GM10266 (cell line): ENCODE measurements around the gene CDYL.

ENCODE experiments used
- DNase-seq: peaks from one replicate; pipeline ENCODE4 v3.0.0; 2012; ENCODE audit errors: extremely low spot score
- CTCF ChIP-seq: IDR thresholded peaks from 2 replicates; pipeline ENCODE4 v1.5.1; 2012; ENCODE audit warnings: mild to moderate bottlenecking, low read depth; ENCODE audit not compliant: control insufficient read depth, insufficient read depth; ENCODE audit errors: missing control alignments

Gene CDYL

DNA sequence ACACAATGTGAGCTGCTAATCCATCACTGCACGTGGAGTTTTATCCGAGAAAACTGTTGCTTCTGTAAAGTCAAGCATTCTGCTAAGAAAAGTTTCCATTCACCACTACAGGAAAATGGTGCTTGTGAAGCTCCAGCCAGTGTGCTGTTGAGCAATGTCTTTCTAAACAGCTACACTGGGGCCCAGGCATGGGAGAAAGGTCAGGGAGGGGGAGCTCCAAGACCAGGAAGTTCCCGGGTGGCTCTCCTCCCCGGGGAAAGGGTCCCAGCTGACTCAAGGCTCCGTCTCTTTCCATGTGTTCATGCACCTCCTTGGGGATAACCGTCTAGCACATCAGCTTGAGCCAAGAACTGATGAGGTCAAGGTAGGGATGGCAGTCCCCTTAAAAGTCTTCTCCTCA is 207.1 kb downstream of the CDYL start:
- no peak for TF ChIP-seq CTCF
- no peak for DNase-seq

DNA sequence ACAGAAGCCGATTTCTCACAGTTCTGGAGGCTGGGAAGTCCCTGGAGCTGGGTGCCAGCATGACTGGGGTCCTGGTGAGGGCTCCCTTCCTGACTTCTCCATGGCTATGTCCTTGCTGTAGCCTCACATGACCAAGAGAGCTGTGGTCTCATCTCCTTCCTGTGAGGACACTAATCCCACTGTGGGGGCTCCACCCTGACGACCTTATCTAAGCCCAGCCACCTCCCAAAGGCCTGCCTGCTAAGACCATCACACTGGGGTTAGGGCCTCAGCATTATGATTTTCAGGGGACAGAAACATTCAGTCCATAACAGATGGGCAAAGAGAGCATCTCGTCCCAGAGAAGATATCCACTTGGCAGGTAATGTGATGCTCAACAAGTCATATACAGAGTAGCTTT is 210.8 kb downstream of the CDYL start:
- no peak for DNase-seq
- TF ChIP-seq CTCF: no peak

GRCh38 chr6:4987432-4987831 is 211.2 kb downstream of the CDYL start:
- no peak for DNase-seq
- TF ChIP-seq CTCF: no peak

DNA sequence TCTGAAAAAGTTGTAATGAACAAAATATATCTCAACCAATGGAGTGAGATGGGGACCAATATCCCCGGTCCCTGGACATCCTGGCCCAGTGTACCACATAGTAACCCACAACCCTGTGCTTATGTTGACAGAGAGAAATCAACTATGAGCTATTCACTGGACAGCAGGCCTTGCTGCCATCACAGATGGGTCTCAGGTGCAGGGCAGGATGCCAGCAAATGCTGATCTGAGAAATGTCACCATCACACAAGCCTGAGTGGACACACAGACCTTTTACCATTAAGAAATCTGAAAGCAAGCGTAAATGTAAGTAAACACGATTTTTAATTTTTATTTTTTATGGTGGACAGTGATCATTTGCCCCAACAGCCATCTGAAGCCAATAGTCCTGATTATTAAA is 218.5 kb downstream of the CDYL start:
- DNase-seq: no peak
- TF ChIP-seq CTCF: no peak

DNA sequence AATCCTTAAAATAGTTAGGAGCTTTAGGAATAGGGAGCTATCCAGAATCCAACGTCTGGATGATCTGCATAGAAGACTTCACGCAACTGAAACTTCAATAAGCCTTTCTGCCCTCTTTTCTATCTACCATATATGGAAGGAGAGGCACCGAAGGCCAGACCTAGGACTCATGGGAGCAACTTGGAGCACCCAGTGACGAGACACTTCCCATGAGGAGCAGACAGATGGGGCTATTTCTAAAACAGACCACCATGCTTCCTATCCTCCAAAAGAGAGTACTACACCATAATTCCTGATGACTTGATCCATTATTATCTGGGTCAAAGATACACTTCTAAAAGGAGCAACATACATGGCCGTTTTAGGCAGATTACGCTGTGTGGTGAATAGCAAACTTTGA is 221.7 kb downstream of the CDYL start:
- TF ChIP-seq CTCF: no peak
- no peak for DNase-seq

DNA sequence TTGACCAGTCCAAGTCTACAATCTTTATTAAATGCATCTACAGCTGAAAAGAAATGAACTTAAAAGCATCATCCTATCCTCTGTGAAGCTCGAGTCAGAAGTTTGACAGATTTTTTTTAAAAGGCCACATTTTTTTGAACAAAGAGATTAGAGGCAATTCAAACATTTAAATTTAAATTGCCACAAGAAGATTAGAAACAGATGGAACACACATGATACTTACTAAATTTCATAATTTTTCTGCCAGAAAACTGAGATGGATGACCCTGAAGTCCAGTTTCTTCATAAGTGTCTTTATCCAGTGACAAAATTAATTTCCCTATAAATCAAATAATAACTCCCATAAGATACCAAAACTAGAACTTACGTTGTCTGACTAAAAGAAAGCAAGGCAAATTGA is 223.4 kb downstream of the CDYL start:
- no peak for TF ChIP-seq CTCF
- no peak for DNase-seq

- peak; percentile 93 for DNase-seq
Observed at GRCh38 chr6:5003604-5004372, 227.6 kb downstream of the CDYL start, which contains the start of gene RPP40. TSS of gene RPP40 (minus strand) at chr6:5004037. CDS start at chr6:5004002, 35 bp downstream.

More at GRCh38 chr6:5003604-5004372, 227.6 kb downstream of the CDYL start, which contains the start of gene RPP40:
- peak; percentile 83 for TF ChIP-seq CTCF
